OCI-LY7 (cell line): ENCODE results near the gene LINGO4.

ENCODE experiments used
- EZH2phosphoT487 ChIP-seq: fragments of 200-600 bp; sonication (generic); IDR thresholded peaks from 2 replicates; pipeline ENCODE4 v1.6.1; 2018; ENCODE audit warnings: low read depth, borderline replicate concordance, mild to moderate bottlenecking, mixed run types, antibody characterized with exemption, low read length, moderate library complexity, mixed read lengths
- TF ChIP-seq, protein P1 (sequence below): fragments of 200-600 bp; sonication (generic); conservative IDR thresholded peaks from 2 replicates; pipeline ENCODE4 v1.5.1; 2014; ENCODE audit warnings: mild to moderate bottlenecking, antibody characterized with exemption, low read length, moderate library complexity, mixed read lengths

DNA sequence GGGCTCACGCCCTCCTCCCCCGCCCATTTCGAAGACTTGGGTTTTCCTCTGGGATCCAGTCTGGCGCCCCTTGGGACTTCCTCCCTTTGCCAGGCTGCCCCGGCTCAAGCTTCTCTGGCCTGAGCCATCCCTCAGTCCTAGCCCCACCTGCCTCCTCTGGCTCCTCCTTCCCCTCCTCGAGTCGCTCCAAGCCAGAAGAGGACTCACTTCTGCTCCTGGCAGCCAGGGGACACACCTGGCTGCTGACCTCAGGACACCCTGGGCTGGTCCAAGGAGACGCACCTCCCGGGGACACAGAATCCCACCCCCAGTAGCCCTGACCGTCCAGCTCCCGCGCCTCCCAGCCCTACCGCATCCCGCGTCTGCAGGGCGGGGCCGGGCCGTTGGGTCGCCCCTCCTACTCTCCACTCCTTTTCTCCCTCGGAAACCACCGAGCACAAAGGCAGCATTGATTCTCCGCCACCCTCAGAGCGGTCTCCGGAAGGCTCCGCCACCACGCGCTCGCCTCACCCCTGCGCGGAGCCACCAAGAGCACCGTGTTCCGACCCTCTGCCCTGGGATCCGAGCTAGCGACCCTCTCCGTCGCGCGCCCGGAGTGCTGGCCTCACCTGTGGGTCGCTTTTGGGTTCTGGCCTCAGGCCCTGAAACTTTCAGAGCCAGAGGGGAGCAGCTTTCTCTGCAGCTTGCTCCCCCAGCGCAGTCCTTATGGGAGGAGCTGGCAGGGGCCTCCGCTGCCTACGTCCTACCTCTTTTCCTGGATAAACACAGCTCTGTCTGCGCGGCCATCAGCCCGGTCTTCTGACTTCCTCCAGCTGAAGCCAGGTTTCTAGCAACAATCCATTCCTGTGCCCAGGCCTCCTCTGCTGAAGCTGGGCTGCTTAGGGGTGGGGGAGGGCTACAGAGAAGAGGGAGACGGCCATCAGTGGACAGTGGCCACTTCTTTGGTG, 34.5 kb upstream of the LINGO4 start, which contains the start of gene C2CD4D:
- TF ChIP-seq, protein P1, sequence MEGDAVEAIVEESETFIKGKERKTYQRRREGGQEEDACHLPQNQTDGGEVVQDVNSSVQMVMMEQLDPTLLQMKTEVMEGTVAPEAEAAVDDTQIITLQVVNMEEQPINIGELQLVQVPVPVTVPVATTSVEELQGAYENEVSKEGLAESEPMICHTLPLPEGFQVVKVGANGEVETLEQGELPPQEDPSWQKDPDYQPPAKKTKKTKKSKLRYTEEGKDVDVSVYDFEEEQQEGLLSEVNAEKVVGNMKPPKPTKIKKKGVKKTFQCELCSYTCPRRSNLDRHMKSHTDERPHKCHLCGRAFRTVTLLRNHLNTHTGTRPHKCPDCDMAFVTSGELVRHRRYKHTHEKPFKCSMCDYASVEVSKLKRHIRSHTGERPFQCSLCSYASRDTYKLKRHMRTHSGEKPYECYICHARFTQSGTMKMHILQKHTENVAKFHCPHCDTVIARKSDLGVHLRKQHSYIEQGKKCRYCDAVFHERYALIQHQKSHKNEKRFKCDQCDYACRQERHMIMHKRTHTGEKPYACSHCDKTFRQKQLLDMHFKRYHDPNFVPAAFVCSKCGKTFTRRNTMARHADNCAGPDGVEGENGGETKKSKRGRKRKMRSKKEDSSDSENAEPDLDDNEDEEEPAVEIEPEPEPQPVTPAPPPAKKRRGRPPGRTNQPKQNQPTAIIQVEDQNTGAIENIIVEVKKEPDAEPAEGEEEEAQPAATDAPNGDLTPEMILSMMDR: no peak
- no peak for TF ChIP-seq EZH2phosphoT487
